Right atrium auricular region (tissue), 2 donors: Measurements from ENCODE around the gene MYO1D. TPM values are rescaled to one million over a fixed set of nuclear protein-coding genes. Genes with fewer than 3 reads are reported as not detected.

Experiments used
- DNase-seq: peaks from one replicate; pipeline ENCODE4 v3.0.0-alpha.2; 2019; ENCODE audit warnings: low spot score
- H3K27ac ChIP-seq, 2 donors: fragments of 200-600 bp; sonication (generic); 1 replicate in 1 of 2; 2 replicates in 1 of 2; pipeline ENCODE4 v1.5.1; 2016 to 2019
- H3K27me3 ChIP-seq, 2 donors: fragments of 200-600 bp; sonication (generic); one replicate each; pipeline versions ENCODE4 v1.5.1 to v1.6.0; 2017 to 2019
- H3K36me3 ChIP-seq: fragments of 200-600 bp; sonication (generic); one replicate; pipeline ENCODE4 v1.5.1; 2016
- H3K4me1 ChIP-seq, 2 donors: fragments of 200-600 bp; sonication (generic); one replicate each; pipeline versions ENCODE4 v1.5.1 to v1.6.0; 2017 to 2019
- H3K4me3 ChIP-seq, 2 donors: fragments of 200-600 bp; sonication (generic); 1 replicate in 1 of 2; 2 replicates in 1 of 2; pipeline ENCODE4 v1.5.1; 2017 to 2019; ENCODE audit warnings: mild to moderate bottlenecking in 1 of 2, moderate library complexity in 1 of 2
- H3K9me3 ChIP-seq, 2 donors: fragments of 200-600 bp; sonication (generic); one replicate each; pipeline ENCODE4 v1.5.1; 2019
- total RNA-seq, 2 donors: library from RNA; depleted of rRNA; stranded (reverse); fragments of >200 nt; gene quantifications; one replicate each; pipeline ENCODE4 v1.1.0, GENCODE V29; 2016
- TF ChIP-seq, protein P1 (sequence below), 2 donors: fragments of 200-600 bp; sonication (generic); IDR thresholded peaks; one replicate each; pipeline ENCODE4 v1.5.1; 2019; ENCODE audit warnings: antibody characterized with exemption in 2 of 2

MYO1D gene
- total RNA-seq, 2 donors from 2014 or later: 21.9 to 25.1 TPM

DNA sequence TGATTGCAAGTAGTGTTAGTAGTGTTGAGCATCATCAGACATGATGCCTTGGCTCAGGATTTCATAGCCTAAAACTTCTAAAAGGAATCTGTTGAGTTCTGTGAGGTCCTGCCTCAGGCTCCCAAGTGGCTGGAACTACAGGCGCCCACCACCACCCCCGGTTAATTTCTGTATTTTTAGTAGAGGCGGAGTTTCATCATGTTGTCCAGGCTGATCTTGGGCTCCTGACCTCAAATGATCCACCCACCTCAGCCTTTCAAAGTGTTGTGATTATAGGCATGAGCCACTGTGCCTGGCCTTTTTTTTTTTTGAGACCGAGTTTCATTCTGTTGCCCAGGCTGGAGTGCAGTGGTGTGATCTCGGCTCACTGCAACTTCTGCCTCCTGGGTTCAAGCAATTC, 427.0 kb downstream of the MYO1D start:
- H3K9me3 ChIP-seq: no peaks in the 10 kb centered on the region
- H3K36me3 ChIP-seq: peaks cover 80% of the 10 kb centered on the region
- peaks cover 0 to 13% of the 10 kb centered on the region in 2 donors for H3K4me1 ChIP-seq
- TF ChIP-seq, protein P1, sequence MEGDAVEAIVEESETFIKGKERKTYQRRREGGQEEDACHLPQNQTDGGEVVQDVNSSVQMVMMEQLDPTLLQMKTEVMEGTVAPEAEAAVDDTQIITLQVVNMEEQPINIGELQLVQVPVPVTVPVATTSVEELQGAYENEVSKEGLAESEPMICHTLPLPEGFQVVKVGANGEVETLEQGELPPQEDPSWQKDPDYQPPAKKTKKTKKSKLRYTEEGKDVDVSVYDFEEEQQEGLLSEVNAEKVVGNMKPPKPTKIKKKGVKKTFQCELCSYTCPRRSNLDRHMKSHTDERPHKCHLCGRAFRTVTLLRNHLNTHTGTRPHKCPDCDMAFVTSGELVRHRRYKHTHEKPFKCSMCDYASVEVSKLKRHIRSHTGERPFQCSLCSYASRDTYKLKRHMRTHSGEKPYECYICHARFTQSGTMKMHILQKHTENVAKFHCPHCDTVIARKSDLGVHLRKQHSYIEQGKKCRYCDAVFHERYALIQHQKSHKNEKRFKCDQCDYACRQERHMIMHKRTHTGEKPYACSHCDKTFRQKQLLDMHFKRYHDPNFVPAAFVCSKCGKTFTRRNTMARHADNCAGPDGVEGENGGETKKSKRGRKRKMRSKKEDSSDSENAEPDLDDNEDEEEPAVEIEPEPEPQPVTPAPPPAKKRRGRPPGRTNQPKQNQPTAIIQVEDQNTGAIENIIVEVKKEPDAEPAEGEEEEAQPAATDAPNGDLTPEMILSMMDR (IDR thresholded peaks at IDR 0.05): no peak
- no peaks in the 10 kb centered on the region for H3K27me3 ChIP-seq
- no peak overlapping the region for H3K4me3 ChIP-seq
- H3K27ac ChIP-seq: no peak overlapping the region
- DNase-seq: no peak

DNA sequence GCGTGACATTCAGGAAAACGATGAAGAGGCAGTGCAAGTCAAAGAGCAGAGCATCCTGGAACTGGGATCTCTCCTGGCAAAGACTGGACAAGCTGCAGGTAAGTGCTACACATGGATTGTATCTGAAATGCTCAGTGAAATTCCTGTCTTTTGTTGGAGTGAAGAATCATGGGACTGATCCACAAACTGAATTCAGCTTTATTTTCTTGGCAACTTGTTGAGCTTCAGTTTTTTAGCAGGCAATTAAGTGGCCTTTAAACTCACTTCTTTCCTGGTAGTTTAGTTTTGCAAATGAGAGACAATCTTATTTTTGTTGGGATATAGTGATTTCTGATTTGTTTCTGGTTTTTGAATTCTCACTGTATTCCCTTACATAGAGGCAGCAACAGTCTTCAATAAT, 430.0 kb downstream of the MYO1D start:
- Histone ChIP-seq H3K36me3 (peaks cover 53% of the 10 kb centered on the region), H3K27me3 (no peaks in the 10 kb centered on the region), H3K27ac (no peak overlapping the region), H3K9me3 (no peaks in the 10 kb centered on the region), H3K4me3 (no peak overlapping the region), H3K4me1 (peaks cover 0 to 20% of the 10 kb centered on the region in 2 donors)
- TF ChIP-seq, protein P1 (IDR thresholded peaks at IDR 0.05): no peak
- DNase-seq: no peak

DNA sequence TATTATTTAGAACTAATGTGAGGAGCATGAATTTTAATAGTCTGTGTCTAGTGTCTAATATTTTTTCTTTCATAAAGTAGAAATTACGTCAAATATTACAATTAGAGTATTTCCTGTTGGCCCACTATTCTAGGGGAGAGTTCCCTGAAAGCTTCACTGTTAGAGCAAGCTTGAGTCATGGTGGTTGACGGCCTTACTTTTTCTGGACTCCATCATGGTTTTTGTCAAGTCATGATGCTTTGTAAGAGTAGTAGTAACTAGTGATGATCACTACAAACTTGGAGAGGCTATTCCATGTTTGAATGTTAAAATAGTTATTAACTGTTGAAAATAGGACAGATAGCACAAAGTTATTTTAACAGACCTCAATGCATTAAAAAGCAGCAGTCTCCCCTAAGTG, 431.0 kb downstream of the MYO1D start:
- TF ChIP-seq, protein P1 (IDR thresholded peaks at IDR 0.05): no peak
- H3K36me3 ChIP-seq: peaks cover 43% of the 10 kb centered on the region
- no peaks in the 10 kb centered on the region for H3K27me3 ChIP-seq
- no peaks in the 10 kb centered on the region for H3K9me3 ChIP-seq
- H3K4me3 ChIP-seq: peak overlapping the region in 1 of 2 donors; percentile 77
- H3K4me1 ChIP-seq: peaks cover 0 to 20% of the 10 kb centered on the region in 2 donors
- no peak for DNase-seq
- H3K27ac ChIP-seq: no peak overlapping the region

DNA sequence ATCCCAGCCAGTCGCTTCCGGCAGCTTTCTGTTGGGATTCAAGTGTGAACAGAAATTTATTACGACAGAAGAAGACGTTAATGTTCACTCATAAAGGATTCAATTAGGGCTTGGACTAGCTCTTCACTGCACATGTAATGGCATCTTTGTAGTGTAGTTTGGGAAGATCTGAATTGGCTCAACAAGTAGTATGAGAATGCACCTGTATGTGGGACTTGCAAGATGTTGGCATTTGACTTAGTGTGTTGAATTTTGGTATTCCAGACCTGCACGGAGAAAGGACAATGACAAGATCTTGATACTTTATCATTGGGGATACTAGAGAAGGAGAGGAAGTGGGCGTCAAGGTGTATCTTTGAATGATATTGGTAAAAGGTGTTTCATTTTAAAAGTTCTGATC, 431.4 kb downstream of the MYO1D start:
- peaks cover 0 to 20% of the 10 kb centered on the region in 2 donors for H3K4me1 ChIP-seq
- H3K27me3 ChIP-seq: no peaks in the 10 kb centered on the region
- peaks cover 38% of the 10 kb centered on the region for H3K36me3 ChIP-seq
- H3K27ac ChIP-seq: peak overlapping the region; percentile 84 to 88
- peak overlapping the region; percentile 77 to 97 for H3K4me3 ChIP-seq
- no peaks in the 10 kb centered on the region for H3K9me3 ChIP-seq
- TF ChIP-seq, protein P1 (IDR thresholded peaks at IDR 0.05): no peak
- DNase-seq: no peak

DNA sequence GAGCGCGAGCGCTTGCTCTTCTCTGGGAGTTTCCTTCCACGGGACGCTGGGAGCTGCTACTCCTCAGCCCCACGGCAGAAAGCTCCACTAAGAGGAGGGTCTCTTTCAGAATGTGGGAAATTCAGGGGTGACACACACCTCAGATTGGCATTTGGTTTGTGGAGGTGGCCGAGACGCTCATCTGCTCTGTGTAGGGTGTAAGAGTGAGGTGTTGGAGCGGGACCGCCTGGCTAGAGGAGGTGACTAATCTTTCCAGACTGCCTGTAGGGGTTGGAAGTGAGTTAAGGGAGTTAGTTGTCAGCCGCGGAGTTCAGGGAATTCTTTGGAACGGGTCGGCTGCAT, 431.9 kb downstream of the MYO1D start:
- no peak for DNase-seq
- peak overlapping the region; percentile 84 to 88 for H3K27ac ChIP-seq
- H3K27me3 ChIP-seq: no peaks in the 10 kb centered on the region
- H3K4me1 ChIP-seq: peaks cover 0 to 20% of the 10 kb centered on the region in 2 donors
- H3K4me3 ChIP-seq: peak overlapping the region; percentile 77 to 97
- H3K36me3 ChIP-seq: peaks cover 33% of the 10 kb centered on the region
- TF ChIP-seq, protein P1 (IDR thresholded peaks at IDR 0.05): no peak
- no peaks in the 10 kb centered on the region for H3K9me3 ChIP-seq
